Activated CD4-positive, alpha-beta T cell treated with anti-CD3 and anti-CD28 coated beads, Interleukin-2, amount 50 U/mL, for 4 hours (primary cell): ENCODE data around the gene ADAMTS2.

Source experiments
- DNase-seq, 2 experiments: peaks; one replicate each; pipeline ENCODE4 v3.0.0-alpha.2; 2020

ADAMTS2 gene

GRCh38 chr5:179250561-179251225, 94.6 kb downstream of the ADAMTS2 start:
- DNase-seq, result no peak

GRCh38 chr5:179246227-179246626, 99.0 kb downstream of the ADAMTS2 start:
- DNase-seq, result no peak

- no peak for DNase-seq
These were observed 100.2 kb downstream of the ADAMTS2 start for GRCh38 chr5:179245031-179245430.

GRCh38 chr5:179244044-179244443, 101.2 kb downstream of the ADAMTS2 start:
- DNase-seq, result no peak

- no peak for DNase-seq
These were observed 101.9 kb downstream of the ADAMTS2 start for GRCh38 chr5:179243333-179243732.

- no peak for DNase-seq
These were observed 102.6 kb downstream of the ADAMTS2 start for GRCh38 chr5:179242676-179243075.

GRCh38 chr5:179241764-179242370, 103.4 kb downstream of the ADAMTS2 start:
- DNase-seq, result no peak

GRCh38 chr5:179241175-179241574, 104.1 kb downstream of the ADAMTS2 start:
- no peak for DNase-seq

GRCh38 chr5:179240561-179240960, 104.7 kb downstream of the ADAMTS2 start:
- no peak for DNase-seq

GRCh38 chr5:179239256-179240135, 105.8 kb downstream of the ADAMTS2 start:
- no peak for DNase-seq

GRCh38 chr5:179238628-179238970, 106.7 kb downstream of the ADAMTS2 start:
- no peak for DNase-seq

- no peak for DNase-seq
These were observed 107.3 kb downstream of the ADAMTS2 start for GRCh38 chr5:179237770-179238627.

- DNase-seq, result no peak
These were observed 109.6 kb downstream of the ADAMTS2 start for GRCh38 chr5:179235416-179236400.

GRCh38 chr5:179234563-179235135, 110.6 kb downstream of the ADAMTS2 start:
- DNase-seq, result no peak

- no peak for DNase-seq
These were observed 111.2 kb downstream of the ADAMTS2 start for GRCh38 chr5:179233909-179234562.

GRCh38 chr5:179232091-179232735, 113.0 kb downstream of the ADAMTS2 start:
- DNase-seq, result no peak

GRCh38 chr5:179231309-179231708, 114.0 kb downstream of the ADAMTS2 start:
- DNase-seq, result no peak

- DNase-seq, result no peak
These were observed 115.2 kb downstream of the ADAMTS2 start for GRCh38 chr5:179230061-179230461.

GRCh38 chr5:179229331-179229831, 115.9 kb downstream of the ADAMTS2 start:
- DNase-seq, result no peak
